Measurements from ENCODE around the gene DYNC2H1.

Gene DYNC2H1

DNA sequence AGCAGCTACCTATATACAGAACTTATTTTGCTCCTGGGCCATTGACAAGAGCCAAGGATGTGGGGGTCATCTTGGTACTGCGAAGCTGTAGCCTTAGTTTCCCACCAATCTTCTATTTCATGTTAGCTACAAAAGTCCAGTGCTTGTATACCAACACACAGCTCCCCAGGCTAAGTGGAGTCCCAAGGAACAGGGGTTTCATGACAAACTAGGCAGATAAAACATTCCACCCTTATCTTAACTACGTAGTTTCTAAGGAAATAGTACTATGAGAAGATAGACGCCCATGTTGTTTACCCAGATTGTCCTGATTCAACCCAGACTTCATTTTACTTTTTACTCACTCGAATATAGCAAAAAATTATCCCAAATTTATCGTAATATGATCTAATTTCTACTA lies 218.5 kb downstream of the DYNC2H1 start:
- Histone ChIP-seq H3K9ac (no peak overlapping the region), H3K27ac (no peak overlapping the region), H3K79me2 (ENCODE audit: insufficient read depth, low read depth) (no peaks in the 10 kb centered on the region), H3K4me2 (no peak overlapping the region), H2AFZ (ENCODE audit: low read depth) (no peak overlapping the region), H3K4me3 (IDR thresholded peaks at IDR 0.05; ENCODE audit: insufficient read depth, low read depth, low read length) (no peak overlapping the region), H3K27me3 (ENCODE audit: insufficient read depth, low read depth) (no peaks in the 10 kb centered on the region), H3K36me3 (ENCODE audit: insufficient read depth) (no peaks in the 10 kb centered on the region), H3K4me1 (ENCODE audit: low read depth, poor library complexity, severe bottlenecking) (peaks cover 12% of the 10 kb centered on the region), H4K20me1 (ENCODE audit: insufficient read depth) (no peaks in the 10 kb centered on the region)
- TF ChIP-seq, protein P1, sequence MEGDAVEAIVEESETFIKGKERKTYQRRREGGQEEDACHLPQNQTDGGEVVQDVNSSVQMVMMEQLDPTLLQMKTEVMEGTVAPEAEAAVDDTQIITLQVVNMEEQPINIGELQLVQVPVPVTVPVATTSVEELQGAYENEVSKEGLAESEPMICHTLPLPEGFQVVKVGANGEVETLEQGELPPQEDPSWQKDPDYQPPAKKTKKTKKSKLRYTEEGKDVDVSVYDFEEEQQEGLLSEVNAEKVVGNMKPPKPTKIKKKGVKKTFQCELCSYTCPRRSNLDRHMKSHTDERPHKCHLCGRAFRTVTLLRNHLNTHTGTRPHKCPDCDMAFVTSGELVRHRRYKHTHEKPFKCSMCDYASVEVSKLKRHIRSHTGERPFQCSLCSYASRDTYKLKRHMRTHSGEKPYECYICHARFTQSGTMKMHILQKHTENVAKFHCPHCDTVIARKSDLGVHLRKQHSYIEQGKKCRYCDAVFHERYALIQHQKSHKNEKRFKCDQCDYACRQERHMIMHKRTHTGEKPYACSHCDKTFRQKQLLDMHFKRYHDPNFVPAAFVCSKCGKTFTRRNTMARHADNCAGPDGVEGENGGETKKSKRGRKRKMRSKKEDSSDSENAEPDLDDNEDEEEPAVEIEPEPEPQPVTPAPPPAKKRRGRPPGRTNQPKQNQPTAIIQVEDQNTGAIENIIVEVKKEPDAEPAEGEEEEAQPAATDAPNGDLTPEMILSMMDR (conservative IDR thresholded peaks at IDR 0.05; ENCODE audit: low read depth, low read length) = no peak

DNA sequence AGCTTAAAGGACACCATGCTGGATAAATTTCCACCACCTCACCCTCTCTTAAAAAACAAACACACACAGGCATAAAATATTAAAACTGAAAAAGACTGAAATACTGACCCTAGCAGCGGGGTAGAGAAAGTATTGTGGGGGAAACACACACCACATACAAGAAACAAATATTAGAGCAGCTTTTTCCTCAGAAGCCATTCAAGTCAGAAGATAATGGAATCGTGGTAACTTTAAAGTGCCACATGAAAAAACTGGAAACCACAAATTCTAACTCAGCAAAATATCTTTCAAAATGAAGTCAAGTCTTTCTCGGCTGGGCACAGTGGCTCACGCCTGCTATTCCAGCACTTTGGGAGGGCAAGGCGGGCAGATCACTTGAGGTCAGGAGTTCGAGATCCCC lies 223.2 kb downstream of the DYNC2H1 start:
- no peak overlapping the region for H3K27ac ChIP-seq
- TF ChIP-seq, protein P1 (conservative IDR thresholded peaks at IDR 0.05; ENCODE audit: low read depth, low read length) = no peak

DNA sequence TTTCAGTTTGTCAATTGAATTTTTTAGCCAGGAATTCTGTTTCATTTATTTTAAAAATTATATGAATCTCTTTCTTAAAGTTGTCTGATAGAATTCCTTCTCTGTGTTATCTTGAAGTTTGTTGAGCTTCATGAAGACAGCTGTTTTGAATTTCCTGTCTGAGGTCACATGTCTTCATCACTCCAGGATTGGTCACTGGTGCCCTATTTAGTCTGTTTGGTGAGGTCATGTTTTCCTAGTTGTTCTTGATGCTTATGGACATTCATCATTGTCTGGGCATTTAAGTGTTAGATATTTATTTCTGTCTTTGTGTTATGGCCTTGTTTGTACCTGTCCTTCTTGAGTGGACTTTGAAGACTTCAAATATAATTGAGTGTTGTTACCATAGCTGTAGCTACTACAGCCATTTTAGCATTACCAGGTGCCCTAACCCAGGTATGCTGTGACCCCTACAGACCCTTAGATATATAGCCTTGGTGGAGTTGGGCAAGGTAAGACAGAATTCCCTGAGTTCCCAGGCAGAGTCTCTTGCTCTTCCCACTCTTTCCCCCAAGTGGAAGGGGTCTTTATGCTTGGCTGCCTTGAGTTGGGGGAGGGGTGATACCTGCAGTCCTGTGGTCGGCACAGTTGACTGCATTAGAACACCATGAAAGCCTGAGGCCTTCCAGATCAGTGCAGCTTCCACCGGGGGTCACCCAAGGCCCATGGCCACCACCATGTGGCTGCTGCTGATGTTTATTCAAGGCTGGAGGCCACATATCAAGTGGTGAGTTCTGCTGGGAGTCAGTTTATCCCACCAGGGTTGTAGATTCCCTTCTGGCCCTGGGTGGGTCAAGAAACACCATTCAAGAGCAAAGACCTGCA lies 229.6 kb downstream of the DYNC2H1 start:
- no peaks in the 10 kb centered on the region for H3K79me2 ChIP-seq (ENCODE audit: insufficient read depth, low read depth)
- H2AFZ ChIP-seq (ENCODE audit: low read depth) = no peak overlapping the region
- H3K4me2 ChIP-seq = no peak overlapping the region
- no peaks in the 10 kb centered on the region for H3K36me3 ChIP-seq (ENCODE audit: insufficient read depth)
- no peaks in the 10 kb centered on the region for H4K20me1 ChIP-seq (ENCODE audit: insufficient read depth)
- no peak overlapping the region for H3K27ac ChIP-seq
- H3K27me3 ChIP-seq (ENCODE audit: insufficient read depth, low read depth) = no peaks in the 10 kb centered on the region
- TF ChIP-seq, protein P1 (conservative IDR thresholded peaks at IDR 0.05; ENCODE audit: low read depth, low read length) = no peak
- no peak overlapping the region for H3K4me3 ChIP-seq (IDR thresholded peaks at IDR 0.05; ENCODE audit: insufficient read depth, low read depth, low read length)
- H3K9ac ChIP-seq = no peak overlapping the region
- H3K4me1 ChIP-seq (ENCODE audit: low read depth, poor library complexity, severe bottlenecking) = no peaks in the 10 kb centered on the region

More for the DNA sequence above, 223.2 kb downstream of the DYNC2H1 start:
- Histone ChIP-seq H2AFZ (ENCODE audit: low read depth) (no peak overlapping the region), H3K36me3 (ENCODE audit: insufficient read depth) (no peaks in the 10 kb centered on the region), H3K4me1 (ENCODE audit: low read depth, poor library complexity, severe bottlenecking) (peaks cover 15% of the 10 kb centered on the region), H3K9ac (no peak overlapping the region), H3K79me2 (ENCODE audit: insufficient read depth, low read depth) (no peaks in the 10 kb centered on the region), H4K20me1 (ENCODE audit: insufficient read depth) (no peaks in the 10 kb centered on the region), H3K4me2 (peak overlapping the region; percentile 34; the same call in 1 of the 2 replicates), H3K27me3 (ENCODE audit: insufficient read depth, low read depth) (no peaks in the 10 kb centered on the region), H3K4me3 (IDR thresholded peaks at IDR 0.05; ENCODE audit: insufficient read depth, low read depth, low read length) (no peak overlapping the region)

DNA sequence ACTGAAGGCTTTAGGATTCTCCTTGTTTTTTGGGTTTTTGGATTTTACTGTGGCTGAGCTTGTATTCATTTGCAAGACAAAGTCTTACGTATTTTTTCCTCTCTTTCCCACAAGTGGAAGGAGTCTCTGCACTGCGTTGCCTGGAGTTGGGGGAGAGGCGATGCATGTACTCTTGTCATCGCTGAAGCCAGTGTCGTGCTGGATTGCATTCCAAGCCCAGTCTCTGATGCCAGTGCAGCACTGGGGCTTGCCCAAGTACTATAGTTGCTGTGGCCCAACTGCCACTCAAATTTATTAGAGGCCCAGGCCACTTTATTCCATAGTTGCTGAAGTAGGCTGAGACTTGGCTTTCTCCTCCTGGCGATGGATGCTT lies 230.2 kb downstream of the DYNC2H1 start:
- TF ChIP-seq, protein P1 (conservative IDR thresholded peaks at IDR 0.05; ENCODE audit: low read depth, low read length) = no peak
- H3K79me2 ChIP-seq (ENCODE audit: insufficient read depth, low read depth) = no peaks in the 10 kb centered on the region
- no peak overlapping the region for H2AFZ ChIP-seq (ENCODE audit: low read depth)
- no peak overlapping the region for H3K27ac ChIP-seq
- H4K20me1 ChIP-seq (ENCODE audit: insufficient read depth) = no peaks in the 10 kb centered on the region
- no peak overlapping the region for H3K4me2 ChIP-seq
- no peak overlapping the region for H3K9ac ChIP-seq
- H3K36me3 ChIP-seq (ENCODE audit: insufficient read depth) = no peaks in the 10 kb centered on the region
- H3K27me3 ChIP-seq (ENCODE audit: insufficient read depth, low read depth) = no peaks in the 10 kb centered on the region
- no peak overlapping the region for H3K4me3 ChIP-seq (IDR thresholded peaks at IDR 0.05; ENCODE audit: insufficient read depth, low read depth, low read length)
- H3K4me1 ChIP-seq (ENCODE audit: low read depth, poor library complexity, severe bottlenecking) = no peaks in the 10 kb centered on the region

All from KMS-11 (cell line).